Astrocyte (in vitro differentiated cells and primary cell): Measurements from ENCODE around the gene ANKS6.

Experiments
- EZH2 ChIP-seq: IDR thresholded peaks from 2 replicates; pipeline ENCODE4 v1.6.1; 2012; ENCODE audit warnings: mild to moderate bottlenecking, low read length, inconsistent platforms; ENCODE audit not compliant: insufficient read depth
- TF ChIP-seq, protein P1 (sequence below): IDR thresholded peaks from 2 replicates; pipeline ENCODE4 v1.5.1; 2011; ENCODE audit warnings: low read depth, mild to moderate bottlenecking, inconsistent platforms, low read length, moderate library complexity; ENCODE audit not compliant: insufficient read depth

DNA sequence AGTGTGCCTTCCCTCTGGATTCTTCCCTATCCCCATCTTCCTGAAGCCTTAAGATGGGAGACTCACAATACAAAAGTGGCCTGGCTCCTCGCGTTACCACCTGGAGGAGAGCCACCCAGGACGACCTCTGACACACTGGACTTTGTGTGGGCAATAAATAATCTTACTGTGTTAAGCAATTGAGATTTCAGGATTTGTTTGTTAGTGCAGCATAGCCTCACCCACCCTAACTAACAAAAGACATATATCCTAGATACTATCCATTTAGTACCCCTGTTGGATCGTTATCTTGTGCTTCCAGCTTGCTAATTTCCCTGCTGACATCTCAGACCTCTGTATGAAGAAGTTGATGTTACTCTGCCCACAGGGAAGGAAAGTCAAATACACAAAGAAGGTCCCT lies 95.6 kb downstream of the ANKS6 start:
- TF ChIP-seq, protein P1, sequence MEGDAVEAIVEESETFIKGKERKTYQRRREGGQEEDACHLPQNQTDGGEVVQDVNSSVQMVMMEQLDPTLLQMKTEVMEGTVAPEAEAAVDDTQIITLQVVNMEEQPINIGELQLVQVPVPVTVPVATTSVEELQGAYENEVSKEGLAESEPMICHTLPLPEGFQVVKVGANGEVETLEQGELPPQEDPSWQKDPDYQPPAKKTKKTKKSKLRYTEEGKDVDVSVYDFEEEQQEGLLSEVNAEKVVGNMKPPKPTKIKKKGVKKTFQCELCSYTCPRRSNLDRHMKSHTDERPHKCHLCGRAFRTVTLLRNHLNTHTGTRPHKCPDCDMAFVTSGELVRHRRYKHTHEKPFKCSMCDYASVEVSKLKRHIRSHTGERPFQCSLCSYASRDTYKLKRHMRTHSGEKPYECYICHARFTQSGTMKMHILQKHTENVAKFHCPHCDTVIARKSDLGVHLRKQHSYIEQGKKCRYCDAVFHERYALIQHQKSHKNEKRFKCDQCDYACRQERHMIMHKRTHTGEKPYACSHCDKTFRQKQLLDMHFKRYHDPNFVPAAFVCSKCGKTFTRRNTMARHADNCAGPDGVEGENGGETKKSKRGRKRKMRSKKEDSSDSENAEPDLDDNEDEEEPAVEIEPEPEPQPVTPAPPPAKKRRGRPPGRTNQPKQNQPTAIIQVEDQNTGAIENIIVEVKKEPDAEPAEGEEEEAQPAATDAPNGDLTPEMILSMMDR = no peak
- no peak for TF ChIP-seq EZH2
